HG03139 (cell line): ENCODE data around the gene EHD1.
A peak's percentile ranks its signal among the peaks of the same experiment; 100 is the strongest.

Experiments used
- ATAC-seq: cut with Tn5 transposase; IDR thresholded peaks from one replicate; pipeline ENCODE4 v1.9.1; 2021; ENCODE audit not compliant: unreplicated experiment

The EHD1 gene

GRCh38 chr11:64891880-64892279 lies 13.5 kb upstream of the EHD1 start:
- no peak for ATAC-seq

GRCh38 chr11:64891215-64891848 lies 12.9 kb upstream of the EHD1 start:
- ATAC-seq, result no peak

GRCh38 chr11:64890522-64890939 lies 12.1 kb upstream of the EHD1 start:
- ATAC-seq, result no peak

GRCh38 chr11:64888729-64889511 lies 10.5 kb upstream of the EHD1 start:
- ATAC-seq, result no peak

- no peak for ATAC-seq
Measured at GRCh38 chr11:64888406-64888728, 9.9 kb upstream of the EHD1 start.

- ATAC-seq, result peak; percentile 64
Measured at GRCh38 chr11:64887757-64888405, 9.5 kb upstream of the EHD1 start.

- no peak for ATAC-seq
Measured at GRCh38 chr11:64887234-64887756, 8.9 kb upstream of the EHD1 start.

- no peak for ATAC-seq
Measured at GRCh38 chr11:64885367-64886286, 7.2 kb upstream of the EHD1 start.

GRCh38 chr11:64884019-64884418 lies 5.6 kb upstream of the EHD1 start:
- no peak for ATAC-seq

- no peak for ATAC-seq
Measured at GRCh38 chr11:64883575-64883974, 5.2 kb upstream of the EHD1 start.

GRCh38 chr11:64882243-64882642 lies 3.8 kb upstream of the EHD1 start:
- ATAC-seq, result no peak

- no peak for ATAC-seq
Measured at GRCh38 chr11:64881476-64881875, 3.1 kb upstream of the EHD1 start.

GRCh38 chr11:64880240-64881001 lies 2.0 kb upstream of the EHD1 start:
- no peak for ATAC-seq

GRCh38 chr11:64879244-64879900 lies 951 bp upstream of the EHD1 start:
- no peak for ATAC-seq

- peak; percentile 14 for ATAC-seq
Measured at GRCh38 chr11:64878223-64878493, 263 bp downstream of the EHD1 start.

GRCh38 chr11:64877390-64878222 lies 815 bp downstream of the EHD1 start:
- no peak for ATAC-seq

- ATAC-seq, result no peak
Measured at GRCh38 chr11:64876835-64877341, 1.5 kb downstream of the EHD1 start.

GRCh38 chr11:64876229-64876750 lies 2.1 kb downstream of the EHD1 start:
- no peak for ATAC-seq
